GM12874 (cell line): ENCODE measurements around the gene SYNCRIP.

ENCODE experiments used
- TF ChIP-seq, protein P1 (sequence below): IDR thresholded peaks from 2 replicates; pipeline ENCODE4 v1.5.1; 2011; ENCODE audit warnings: low read depth, mild to moderate bottlenecking, control low read depth, low read length, moderate library complexity; ENCODE audit not compliant: insufficient read depth

Gene SYNCRIP

DNA sequence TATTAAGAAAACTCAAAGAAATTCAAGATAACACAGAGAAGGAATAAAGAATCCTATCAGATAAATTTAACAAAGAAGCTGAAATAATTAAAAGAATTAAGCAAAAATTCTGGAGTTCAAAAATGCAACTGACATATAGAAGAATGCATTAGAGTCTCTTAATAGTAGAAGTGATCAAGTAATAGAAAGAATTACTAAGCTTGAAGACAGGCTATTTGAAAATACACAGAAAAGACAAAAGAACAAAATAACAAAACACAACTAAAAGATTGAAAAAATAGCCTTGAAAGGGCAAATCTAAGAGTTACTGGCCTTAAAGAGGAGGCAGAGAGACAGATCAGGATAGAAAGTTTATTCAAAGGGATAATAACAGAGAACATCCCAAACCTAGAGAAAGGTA is 61.1 kb downstream of the SYNCRIP start:
- TF ChIP-seq, protein P1, sequence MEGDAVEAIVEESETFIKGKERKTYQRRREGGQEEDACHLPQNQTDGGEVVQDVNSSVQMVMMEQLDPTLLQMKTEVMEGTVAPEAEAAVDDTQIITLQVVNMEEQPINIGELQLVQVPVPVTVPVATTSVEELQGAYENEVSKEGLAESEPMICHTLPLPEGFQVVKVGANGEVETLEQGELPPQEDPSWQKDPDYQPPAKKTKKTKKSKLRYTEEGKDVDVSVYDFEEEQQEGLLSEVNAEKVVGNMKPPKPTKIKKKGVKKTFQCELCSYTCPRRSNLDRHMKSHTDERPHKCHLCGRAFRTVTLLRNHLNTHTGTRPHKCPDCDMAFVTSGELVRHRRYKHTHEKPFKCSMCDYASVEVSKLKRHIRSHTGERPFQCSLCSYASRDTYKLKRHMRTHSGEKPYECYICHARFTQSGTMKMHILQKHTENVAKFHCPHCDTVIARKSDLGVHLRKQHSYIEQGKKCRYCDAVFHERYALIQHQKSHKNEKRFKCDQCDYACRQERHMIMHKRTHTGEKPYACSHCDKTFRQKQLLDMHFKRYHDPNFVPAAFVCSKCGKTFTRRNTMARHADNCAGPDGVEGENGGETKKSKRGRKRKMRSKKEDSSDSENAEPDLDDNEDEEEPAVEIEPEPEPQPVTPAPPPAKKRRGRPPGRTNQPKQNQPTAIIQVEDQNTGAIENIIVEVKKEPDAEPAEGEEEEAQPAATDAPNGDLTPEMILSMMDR, result no peak

DNA sequence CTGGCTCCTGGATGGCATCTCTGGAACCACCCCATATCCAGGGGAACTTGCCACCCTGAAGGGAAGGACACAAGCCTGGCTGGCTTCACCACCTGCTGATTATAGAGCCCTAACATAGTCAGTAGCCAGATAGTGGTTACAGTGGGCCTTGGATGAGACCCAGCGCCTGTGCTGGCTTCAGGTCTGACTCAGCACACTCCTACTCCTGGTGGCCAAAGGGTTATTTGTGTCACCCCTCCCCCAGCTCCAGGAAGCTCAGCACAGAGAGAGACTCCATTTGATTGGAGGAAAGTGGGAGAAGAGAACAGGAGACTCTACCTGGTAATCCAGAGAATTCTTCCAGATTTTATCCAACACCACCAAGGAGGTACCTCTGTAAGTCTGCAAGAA is 61.8 kb downstream of the SYNCRIP start:
- TF ChIP-seq, protein P1, result no peak

DNA sequence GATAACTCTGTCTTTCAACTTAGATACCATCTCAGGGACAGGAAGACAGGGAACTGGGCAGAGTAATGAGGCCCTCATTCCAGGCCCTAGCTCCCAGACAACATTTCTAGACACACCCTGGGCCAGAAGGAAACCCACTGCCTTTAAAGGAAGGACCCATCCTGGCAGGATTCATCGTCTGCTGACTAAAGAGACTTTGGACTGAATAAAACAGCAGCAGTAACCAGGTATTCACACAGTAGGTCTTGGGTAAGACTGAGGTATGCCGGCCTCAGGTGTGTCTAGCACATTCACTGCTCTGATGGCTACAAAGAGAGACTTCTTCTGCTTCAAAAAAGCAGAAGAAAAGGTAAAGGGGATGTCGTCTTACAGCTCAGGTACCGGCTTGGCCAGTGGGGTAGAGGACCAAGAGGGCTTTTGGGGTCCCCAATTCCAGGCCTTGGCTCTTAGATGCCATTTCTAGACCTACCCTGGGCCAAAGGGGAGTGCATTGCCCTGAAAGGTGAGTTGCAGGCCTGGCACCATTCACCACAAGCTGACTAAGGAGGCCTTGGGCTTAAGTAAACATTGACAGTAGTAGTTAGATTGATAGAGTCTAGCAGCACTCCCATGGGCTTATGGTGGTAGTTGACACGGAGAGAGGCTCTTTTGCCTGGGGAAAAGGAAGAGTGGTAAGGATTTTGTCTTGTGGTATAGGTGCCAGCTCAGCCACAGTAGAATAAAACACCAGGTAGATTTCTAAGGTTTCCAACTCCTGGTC is 62.4 kb downstream of the SYNCRIP start:
- TF ChIP-seq, protein P1, result no peak

- TF ChIP-seq, protein P1, result no peak
Measured at GRCh38 chr6:85579581-85579980, 63.1 kb downstream of the SYNCRIP start.

- TF ChIP-seq, protein P1, result no peak
Measured at GRCh38 chr6:85576476-85576875, 66.2 kb downstream of the SYNCRIP start.

DNA sequence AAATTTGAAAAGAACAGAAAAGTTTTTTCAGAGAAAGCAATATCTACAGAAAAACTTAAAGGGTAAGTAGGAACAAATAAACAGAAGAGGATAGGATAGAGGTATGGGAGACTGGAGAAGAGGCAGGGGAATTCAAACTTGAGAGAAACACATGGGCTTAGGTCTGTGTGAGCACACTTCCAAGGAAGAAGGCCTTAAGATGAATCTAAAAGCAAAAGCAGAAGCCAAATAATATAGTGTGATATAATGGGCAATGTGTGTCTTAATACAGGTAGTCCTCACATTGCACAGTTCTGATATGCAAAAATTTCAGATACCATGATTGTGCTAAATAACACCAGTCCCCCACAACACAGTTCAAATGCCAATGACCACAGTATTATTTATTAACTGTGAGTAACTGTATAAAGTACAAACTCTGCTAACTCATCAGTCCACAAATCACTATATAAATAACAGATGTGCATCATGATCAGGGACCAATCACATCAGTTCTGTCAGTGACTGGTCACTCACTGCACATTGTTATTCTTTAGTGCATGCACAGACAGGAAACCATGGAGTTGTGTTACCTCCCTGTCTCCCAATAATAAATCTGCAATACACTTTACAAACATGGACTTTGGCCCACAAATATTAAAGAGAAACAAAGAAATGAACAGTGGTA is 67.6 kb downstream of the SYNCRIP start:
- TF ChIP-seq, protein P1, result no peak

DNA sequence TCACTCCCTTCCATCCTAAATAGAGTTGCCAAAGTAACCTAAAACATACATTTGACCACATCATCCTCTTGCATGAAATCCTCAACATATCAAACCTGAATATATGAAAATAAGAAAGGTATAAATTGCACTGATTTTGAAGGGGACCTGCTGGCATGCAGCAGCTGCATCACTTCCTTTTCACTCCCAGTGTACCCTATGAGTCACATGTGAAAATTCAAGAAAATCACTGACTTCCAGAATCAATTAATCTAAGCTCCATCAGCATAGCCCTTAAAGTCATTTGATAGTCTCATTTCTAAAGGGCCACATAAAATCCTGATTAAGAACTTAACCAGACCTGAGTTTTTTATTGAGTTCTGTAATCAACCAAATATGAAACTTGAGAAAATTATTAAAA is 73.4 kb downstream of the SYNCRIP start:
- TF ChIP-seq, protein P1, result no peak
